Lung microvascular endothelial cell (primary cell): ENCODE measurements around the gene STAT5B. TPM values are rescaled to one million over a fixed set of nuclear protein-coding genes. Genes with fewer than 3 reads are reported as not detected.
"Not testable (repeated sequence)": the region's sequence is repeated elsewhere in the genome, so short reads cannot be mapped to it uniquely, and the experiment has no call there.

Experiments used
- DNase-seq, 2 donors: peaks; one replicate each; pipeline versions ENCODE4 v3.0.0 to v3.0.0-alpha.2; 2010; ENCODE audit warnings: low read depth in 2 of 2
- total RNA-seq: library from RNA; depleted of rRNA; stranded (reverse); fragments of >200 nt; gene quantifications from 2 replicates; pipeline ENCODE4 v1.2.1, GENCODE V29; 2014

STAT5B gene
- total RNA-seq, 1 donor from 2014 or later, result 29.8 TPM

DNA sequence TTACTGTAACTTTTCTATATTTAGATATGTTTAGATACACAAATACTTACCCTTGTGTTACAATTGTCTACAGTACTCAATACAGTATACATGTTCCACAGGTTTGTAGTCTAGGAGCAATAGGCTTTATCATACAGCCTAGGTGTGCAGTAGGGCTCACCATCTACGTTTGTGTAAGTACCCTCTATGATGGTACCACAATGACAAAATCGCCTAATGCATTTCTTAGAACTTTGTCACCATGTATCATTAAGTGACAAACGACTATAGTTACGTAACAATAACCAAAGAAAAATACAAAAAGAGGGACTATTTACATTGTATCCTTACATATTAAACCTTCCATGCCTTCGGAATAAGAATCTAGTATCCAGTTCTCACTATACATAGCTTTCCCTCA lies 8.0 kb downstream of the STAT5B start:
- no peak for DNase-seq

DNA sequence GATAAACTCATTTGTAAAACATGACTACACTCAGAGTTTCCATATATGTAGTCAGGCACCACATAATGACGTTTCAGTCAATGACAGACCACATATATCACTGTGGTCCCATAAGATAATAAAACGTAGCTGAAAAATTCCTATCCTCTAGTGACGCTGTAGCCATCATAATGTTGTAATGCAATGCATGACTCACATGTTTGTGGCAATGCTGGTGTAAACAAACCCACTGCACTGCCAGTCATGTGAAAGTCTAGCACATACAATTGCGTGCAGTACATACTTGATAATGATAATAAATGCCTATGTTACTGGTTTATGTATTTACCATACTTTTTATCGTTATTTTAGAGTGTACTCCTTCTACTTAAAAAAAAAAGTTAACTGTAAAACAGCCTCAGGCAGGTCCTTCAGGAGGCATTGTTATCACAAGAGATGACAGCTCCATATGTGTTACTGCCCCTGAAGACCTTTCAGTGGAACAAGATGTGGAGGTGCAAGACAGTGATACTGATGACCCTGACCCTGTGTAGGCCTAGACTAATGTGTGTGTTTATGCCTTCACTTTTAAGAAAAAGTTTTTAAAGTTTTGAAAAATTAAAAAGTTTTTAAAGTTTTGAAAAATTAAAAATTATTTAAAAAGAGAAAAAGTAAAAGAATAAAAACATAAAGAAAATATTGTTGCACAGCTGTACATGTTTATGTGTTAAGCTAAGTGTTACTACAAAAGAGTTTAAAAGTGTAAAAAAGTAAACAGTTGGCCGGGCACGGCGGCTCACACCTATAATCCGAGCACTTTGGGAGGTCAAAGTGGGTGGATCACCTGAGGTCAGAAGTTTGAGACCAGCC lies 9.0 kb downstream of the STAT5B start:
- DNase-seq, result peak; percentile 56 to 80

DNA sequence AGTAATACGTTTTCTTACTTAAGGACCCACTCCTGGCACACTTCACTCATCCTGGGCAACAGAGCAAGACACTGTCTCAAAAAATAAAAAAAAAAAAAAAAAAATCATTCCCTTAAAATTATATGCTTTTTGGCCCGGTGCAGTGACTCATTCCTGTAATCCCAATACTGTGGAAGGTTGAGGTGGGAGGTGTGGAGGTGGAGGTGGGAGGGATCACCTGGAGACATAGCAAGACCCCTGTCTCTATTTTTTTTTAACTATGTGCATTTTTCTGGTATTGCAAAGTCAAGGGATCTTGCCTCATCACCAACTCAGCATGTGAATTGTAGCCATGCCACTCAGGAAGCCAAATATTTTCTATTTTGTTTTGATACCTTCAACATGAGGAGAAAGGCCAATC lies 9.7 kb downstream of the STAT5B start:
- no peak for DNase-seq

DNA sequence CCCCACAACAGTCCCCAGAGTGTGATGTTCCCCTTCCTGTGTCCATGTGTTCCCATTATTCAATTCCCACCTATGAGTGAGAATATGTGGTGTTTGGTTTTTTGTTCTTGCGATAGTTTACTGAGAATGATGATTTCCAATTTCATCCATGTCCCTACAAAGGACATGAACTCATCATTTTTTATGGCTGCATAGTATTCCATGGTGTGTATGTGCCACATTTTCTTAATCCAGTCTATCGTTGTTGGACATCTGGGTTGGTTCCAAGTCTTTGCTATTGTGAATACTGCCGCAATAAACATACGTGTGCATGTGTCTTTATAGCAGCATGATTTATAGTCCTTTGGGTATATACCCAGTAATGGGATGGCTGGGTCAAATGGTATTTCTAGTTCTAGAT lies 11.8 kb downstream of the STAT5B start:
- not testable (repeated sequence) for DNase-seq

DNA sequence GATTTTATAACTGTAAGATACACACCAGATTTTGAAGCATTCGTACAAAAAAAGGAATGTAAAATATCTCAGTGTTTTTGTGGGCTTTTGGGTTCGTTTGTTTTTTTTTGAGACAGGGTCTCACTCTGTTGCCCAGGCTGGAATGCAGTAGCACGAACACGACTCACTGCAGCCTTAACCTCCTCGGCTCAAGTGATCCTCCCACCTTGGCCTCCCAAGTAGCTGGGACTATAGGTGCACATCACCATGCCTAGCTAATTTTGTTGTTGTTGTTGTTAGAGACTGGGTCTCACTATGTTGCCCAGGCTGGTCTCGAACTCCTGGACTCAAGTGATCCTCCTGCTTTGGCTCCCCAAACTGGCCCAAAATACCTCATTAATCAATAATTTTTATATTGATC lies 15.9 kb downstream of the STAT5B start:
- DNase-seq, result no peak

DNA sequence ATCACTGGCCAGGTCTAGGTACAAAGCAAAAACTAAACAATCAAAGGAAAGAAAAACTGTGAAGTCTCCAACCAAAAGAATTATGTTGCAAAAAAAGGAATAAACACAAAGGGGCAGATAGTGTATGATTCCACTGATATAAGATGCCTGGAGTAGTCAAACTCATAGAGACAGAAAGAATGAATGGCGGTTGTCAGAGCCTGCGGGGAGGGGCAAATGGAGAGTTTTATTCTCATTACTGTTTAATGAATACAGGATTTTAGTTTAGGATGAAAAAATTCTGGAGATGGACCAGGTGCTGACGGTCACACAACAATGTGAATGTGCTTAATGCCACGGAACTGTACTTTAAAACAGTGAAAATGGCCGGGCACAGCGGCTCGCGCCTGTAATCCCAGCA lies 20.7 kb downstream of the STAT5B start:
- no peak for DNase-seq

DNA sequence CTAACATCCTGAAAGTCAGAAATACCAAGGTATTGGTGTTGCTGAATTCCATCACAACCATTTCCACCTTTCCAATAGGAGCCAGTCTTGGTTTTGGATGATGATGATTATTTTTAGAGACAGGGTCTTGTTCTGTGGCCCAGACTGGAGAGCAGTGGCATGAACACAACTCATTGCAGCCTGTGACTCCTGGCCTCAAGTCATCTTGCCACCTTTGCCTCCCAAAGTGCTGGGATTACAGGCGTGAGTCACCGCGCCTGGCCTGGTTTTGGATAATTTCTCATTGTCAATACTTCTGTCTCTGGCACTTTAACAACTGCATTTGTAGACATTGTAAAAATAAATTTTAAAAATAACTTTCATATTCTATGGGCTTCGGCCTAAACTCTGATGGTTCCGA lies 22.6 kb downstream of the STAT5B start:
- no peak for DNase-seq

DNA sequence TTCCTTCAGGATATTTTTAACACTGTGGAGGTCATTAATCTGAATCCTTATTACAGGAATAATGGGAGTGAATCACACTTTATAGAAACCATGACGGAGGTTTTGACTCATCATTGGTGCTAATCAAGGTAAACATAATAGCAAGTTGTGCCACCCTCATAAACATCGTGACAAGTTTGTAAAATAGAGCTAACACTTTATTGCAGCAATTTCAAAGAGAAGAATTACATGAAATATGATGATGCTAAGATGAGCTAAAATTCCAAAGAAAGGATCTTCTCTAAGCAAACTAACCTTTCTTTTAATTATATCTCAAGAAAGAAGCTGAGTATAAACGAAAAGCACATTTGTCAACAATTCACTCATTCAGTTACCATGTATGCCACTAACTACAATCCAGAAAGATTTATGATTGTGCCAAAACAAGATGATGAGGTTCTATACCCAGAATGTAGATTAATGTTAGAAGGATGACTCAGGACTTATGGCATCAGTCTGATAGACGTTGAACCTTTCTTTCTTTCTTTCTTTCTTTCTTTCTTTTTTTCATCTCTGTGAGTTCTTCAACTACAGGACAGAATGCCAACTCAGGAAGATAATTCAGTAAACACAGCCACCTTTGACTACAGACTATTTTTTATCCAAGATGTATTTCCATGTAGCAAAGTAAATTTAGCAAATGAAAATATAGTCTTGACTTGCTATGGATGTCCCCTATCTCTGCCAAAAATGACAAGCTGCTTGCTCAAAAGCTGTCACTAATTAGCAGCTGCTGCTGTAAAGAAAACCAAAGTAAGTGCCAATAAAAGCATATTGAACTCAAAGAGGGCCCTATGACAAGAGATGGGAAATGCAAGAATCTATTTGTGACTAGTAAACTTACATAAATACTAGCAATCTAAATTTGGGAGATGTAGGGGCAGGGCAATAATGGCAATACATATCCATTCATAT lies 23.3 kb downstream of the STAT5B start:
- peak; percentile 71 to 80 for DNase-seq

DNA sequence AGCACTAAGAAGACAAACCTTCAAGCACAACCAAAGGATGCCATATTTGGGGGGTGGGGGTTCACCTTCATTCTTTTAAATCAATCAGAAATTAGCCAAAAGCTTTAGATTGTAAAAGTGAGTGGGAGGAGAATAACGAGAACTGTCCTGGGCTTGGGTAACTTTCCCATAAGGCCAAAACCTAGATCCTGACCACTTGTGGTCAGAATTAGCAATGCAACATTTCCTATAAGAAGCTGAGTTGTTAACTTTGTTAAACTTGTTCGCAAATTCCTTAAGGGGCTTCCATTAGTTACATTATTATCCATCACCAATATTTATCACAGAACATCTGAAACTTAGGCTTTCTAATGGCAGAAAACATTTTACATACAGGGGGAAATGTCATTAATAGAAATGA lies 25.1 kb downstream of the STAT5B start:
- peak; percentile 30 to 52 for DNase-seq

DNA sequence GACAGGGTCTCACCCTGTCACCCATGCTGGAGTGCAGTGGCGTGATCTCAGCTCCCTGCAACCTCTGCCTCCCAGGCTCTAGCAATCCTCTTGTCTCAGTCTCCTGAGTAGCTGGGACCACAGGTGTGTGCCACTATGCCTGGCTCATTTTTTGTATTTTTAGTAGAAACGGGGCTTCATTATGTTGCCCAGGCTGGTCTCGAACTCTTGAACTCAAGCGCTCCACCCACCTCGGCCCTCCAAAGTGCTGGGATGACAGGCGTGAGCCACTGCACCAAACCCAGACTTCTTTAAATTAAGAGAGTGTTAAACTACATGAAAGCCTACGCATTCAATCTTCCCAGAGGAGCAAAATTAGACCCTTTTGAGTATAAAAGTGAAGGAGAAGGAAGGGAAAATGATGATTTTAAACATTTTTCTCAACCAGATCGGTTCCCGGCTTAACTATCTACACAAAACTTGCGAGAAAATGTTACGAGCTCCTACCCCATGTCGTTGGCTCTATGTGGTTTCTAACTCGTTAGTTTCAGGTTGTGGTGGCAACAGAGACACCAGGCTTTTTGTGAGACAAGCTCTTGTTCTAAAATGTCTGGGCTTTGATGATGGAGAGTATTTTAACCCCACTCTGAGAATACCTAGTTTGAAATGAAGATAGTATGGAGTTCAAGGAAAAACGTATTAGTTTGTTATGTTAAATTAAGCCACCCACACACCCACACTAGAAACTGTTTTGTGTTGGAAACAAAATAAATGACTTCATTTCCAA lies 26.3 kb downstream of the STAT5B start:
- no peak for DNase-seq

DNA sequence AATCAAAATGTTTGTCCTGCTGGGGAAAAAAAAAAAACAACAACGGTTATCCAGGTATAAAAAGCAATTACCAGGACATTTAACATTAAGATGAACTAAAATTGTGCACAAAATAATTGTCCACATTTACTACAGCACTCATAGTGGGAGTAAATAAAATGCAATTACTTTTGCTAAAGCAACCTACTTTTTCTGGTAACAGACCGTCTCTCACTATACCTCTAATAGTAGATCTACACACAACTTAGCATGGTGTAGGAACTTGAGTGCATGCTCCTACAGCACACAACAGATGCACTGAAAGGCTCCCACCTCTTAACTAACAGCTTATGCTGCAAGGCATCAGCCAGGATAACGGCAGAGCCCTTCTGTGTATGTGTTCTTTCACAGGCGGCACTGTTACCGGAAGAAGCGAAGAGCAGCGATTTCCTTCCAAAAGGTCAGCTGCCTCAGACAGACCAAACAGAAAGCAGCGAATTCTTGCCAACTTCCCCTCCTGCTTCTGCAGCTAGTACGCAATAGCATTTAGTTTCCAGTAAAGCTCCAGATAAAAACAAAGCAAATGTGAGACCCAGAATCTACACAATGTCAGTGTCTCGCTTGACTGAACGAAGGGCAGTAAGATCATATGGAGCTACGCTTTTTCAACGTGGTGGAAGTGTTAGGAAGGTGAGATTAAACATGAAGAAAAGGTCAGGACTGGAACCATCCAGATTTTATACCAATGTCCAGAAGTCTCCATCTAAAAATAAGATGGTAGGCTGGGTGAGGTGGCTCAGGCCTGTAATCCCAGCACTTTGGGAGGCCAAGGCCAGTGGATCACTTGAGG lies 27.6 kb downstream of the STAT5B start:
- peak; percentile 93 to 98 for DNase-seq

DNA sequence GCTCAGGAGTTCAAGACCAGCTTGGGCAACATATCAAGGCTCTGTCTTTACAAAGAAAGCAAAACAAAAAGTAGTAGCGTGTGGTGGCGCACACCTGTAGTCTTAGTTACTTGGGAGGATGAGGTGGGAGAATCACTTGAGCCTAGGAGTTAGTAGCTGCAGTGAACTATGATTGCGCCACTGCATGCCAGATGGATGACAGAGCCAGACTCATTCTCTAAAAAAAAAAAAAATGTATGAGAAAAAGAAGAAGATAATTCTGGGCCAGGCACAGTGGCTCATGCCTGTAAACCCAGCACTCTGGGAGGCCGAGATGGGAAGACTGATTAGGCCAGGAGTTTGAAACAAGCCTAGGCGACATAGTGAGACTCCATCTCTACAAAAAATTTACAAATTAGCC lies 28.5 kb downstream of the STAT5B start:
- peak in 1 of 2 donors; percentile 26 for DNase-seq

DNA sequence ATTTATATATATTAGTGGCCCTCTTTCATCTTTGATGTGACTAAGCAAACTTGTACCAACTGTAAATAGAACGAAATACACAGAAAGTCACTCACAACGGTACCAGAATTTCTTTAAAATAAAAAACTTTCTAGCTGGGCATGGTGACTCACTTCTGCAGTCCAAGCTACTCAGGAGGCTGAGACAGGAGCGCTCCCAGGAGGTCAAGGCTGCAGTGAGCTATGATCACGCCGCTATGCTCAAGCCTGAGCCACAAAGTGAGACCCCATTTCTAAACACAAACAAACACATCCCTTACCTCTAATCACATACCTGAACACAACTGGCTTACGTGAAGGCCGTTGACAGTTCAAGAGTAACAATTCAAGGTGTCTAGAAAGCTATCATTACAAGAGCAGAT lies 29.7 kb downstream of the STAT5B start:
- peak in 1 of 2 donors; percentile 47 for DNase-seq

DNA sequence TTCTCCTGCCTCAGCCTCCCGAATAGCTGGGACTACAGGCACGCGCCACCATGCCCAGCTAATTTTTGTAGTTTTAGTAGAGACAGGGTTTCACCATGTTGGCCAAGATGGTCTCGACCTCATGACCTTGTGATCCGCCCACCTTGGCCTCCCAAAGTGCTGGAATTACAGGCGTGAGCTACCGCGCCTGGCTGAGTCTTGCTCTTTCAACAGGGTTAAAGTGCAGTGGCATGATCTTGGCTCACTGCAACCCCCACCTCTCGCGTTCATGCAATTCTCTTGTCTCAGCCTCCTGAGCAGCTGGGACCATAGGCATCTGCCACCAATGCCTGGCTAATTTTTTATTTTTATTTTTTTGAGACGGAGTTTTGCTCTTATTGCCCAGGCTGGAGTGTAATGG lies 31.0 kb downstream of the STAT5B start:
- DNase-seq, result not testable (repeated sequence)

DNA sequence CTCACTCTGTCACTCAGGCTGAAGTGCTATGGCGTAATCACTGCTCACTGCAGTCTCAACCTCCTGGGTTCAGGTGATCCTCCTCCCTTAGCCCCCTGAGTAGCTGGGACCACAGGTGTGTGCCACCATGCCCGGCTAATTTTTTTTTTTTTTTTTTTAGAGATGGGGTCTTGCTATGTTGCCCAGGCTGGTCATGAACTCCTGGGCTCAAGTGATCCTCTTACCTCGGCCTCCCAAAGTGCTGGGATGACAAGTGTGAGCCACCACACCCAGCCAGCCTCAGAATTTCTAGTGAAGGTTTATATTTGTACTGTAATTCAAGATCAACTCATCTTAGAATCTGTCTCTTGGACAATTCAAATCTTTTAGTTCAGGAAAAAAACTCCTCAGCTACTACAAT lies 32.1 kb downstream of the STAT5B start:
- DNase-seq, result not testable (repeated sequence)

DNA sequence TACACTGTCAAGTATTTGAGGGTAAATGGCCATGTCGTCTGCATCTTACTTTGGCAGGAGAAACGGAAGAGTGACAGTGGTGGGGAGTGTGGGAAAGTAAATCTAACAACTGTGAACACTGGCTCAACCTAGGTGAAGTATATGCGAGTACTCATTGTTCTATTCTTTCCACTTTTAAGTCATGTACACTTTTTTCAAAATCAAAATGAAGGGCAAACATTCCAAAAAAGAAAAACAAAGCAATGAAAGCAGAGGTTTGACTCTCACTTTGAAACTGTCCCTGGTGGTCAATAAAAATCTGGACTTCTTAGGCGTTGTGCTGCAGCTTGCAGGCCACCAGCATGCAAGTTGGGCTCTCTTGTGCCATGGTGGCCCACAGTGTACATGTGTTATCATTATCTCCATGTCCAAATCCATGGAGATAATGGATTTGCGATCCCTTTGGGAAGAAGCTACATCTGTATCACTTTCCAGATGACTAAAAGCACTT lies 32.7 kb downstream of the STAT5B start:
- no peak for DNase-seq

DNA sequence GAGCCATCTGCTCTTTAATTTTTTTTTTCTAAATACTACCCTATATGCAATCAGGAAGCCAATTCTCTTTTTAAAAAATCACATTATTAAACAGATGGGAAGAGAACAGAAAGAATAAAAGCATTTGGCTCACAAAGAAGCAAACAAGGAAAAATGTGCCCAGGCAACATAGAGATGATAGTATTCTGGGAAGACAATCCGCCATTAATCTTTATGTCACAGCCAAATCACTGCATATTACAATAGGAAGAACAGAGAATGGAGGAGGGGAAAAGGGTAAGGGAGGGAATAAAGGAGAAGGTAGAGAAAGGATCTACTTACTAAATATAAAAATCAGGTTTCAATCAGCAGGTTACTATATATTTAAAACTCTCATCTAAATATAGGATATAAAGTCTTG lies 34.3 kb downstream of the STAT5B start:
- DNase-seq, result no peak

DNA sequence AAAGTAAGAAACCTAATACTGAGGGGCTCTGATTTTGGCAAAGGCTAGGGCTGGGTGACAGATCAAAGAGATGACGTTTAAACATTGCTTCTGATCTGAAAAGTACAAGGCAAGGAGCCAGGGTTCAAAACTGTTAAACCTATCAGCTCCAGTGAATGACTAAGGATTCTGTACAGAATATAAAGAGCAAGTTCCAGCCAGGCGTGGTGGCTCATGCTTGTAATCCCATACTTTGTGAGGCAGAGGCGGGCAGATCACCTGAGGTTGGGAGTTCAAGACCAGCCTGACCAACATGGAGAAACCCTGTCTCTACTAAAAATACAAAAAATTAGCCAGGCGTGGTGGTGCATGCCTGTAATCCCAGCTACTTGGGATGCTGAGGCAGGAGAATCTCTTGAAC lies 35.3 kb downstream of the STAT5B start:
- not testable (repeated sequence) for DNase-seq

DNA sequence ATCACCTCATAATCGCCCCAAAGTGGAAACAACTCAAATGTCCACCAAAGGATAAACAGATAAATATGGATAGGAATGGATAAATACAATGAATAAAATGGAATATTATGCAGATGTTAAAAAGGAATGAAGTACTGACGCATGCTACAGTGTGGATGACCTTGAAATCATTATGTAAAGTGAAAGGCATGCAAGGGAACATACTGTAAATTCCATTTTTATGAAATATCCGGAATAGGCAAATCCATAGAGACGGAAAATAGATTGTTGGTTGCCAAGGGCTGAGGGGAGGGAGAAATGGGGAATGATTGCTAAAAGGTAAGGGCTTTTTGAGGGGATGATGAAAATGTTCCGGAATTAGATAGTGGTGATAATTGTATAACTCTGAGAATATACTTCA lies 36.0 kb downstream of the STAT5B start:
- DNase-seq, result peak in 1 of 2 donors; percentile 65

DNA sequence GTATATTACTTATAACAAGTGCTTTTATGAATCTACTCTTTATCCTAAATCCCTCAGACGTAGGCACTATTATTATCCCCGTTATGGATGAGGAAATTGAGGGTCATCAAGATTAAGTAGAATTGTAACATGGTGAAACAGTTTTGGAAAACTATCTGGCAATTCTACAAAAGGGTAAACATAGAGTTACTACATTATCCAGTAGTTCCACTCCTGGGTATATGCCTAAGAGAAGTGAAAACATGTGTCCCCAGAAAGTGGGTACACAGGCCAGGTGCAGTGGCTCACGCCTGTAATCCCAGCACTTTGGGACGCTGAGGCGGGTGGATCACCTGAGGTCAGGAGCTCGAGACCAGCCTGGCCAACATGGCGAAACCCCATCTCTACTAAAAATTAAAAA lies 36.6 kb downstream of the STAT5B start:
- DNase-seq, result not testable (repeated sequence)

DNA sequence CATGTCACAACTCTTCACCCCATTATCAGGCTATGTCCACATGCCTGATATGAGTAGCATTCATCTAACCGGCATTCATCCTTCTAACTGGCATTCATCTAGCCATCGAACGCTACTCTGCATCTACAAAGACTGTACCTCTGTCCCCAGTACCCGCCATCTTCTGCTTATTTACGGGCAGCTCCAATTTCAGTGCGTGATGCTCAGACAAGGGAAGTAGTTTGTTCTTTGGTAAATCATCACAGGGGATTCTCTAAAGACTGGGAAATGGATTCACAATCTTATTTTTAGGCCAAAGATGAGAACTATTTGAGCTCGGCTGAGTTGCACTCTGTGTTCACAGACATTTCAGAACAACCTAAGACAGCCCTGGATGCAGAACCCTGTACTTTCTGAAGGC lies 39.4 kb downstream of the STAT5B start:
- no peak for DNase-seq
